D721Med (cell line): Measurements from ENCODE around the gene DAB1.

Experiments
- DNase-seq: peaks from one replicate; pipeline ENCODE4 v3.0.0; 2011; ENCODE audit warnings: low spot score; ENCODE audit not compliant: insufficient read length
- FAIRE-seq: peaks from 2 replicates; lab custom pipeline; 2011; peaks lifted over from hg19 to GRCh38; lab: Jason Lieb, UNC
- TF ChIP-seq, protein P1 (sequence below): IDR thresholded peaks from 2 replicates; pipeline ENCODE4 v1.5.1; 2012; ENCODE audit warnings: mild to moderate bottlenecking, control low read depth; ENCODE audit not compliant: insufficient read depth; ENCODE audit errors: missing control alignments

DAB1 gene

DNA sequence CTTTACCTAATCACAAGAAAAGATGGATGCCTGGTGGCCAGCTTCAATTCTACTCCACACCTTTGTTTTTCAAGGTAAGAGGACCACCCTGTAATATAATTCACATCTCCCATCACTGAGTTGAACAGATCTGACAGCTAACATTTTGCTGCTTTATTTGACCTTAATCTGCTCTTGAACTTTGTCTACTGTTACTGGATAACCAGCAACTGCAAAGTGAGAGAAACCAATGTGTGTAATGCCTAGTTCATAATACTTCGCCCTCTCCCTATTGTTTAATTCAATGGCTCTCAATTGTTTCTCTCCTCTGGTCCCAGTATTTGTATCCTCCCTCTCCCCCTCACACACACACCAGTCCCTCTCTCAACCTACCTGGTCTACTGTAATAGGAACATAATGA is 214.4 kb downstream of the DAB1 start:
- no peak for FAIRE-seq
- no peak for DNase-seq
- TF ChIP-seq, protein P1, sequence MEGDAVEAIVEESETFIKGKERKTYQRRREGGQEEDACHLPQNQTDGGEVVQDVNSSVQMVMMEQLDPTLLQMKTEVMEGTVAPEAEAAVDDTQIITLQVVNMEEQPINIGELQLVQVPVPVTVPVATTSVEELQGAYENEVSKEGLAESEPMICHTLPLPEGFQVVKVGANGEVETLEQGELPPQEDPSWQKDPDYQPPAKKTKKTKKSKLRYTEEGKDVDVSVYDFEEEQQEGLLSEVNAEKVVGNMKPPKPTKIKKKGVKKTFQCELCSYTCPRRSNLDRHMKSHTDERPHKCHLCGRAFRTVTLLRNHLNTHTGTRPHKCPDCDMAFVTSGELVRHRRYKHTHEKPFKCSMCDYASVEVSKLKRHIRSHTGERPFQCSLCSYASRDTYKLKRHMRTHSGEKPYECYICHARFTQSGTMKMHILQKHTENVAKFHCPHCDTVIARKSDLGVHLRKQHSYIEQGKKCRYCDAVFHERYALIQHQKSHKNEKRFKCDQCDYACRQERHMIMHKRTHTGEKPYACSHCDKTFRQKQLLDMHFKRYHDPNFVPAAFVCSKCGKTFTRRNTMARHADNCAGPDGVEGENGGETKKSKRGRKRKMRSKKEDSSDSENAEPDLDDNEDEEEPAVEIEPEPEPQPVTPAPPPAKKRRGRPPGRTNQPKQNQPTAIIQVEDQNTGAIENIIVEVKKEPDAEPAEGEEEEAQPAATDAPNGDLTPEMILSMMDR = no peak

DNA sequence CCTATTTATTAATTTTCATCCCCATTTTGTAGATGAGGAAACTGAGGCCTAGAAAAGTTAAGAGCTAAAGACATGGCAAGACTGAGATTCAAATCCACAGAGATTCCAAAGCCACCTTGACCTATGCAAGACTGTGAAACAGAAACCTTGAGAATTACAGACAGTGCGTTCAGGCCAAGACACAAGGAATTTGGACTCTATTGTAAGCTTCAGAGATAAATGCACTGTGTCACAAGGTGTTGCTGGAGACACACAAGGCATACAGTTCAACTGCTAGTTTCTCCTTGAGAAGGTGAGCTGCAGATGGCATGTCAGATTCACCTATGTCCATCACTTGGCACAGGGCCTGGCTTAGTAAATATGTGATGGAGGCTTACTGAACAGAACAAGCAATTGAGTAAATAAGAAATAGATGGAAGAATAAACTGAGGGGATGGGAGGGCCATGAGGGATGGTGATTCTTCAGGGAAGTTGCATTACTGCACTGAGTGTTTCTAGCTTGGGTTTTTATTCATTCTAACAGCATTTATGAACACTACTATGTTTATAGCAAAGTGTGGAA is 215.0 kb downstream of the DAB1 start:
- no peak for FAIRE-seq
- DNase-seq = no peak
- TF ChIP-seq, protein P1 = no peak

DNA sequence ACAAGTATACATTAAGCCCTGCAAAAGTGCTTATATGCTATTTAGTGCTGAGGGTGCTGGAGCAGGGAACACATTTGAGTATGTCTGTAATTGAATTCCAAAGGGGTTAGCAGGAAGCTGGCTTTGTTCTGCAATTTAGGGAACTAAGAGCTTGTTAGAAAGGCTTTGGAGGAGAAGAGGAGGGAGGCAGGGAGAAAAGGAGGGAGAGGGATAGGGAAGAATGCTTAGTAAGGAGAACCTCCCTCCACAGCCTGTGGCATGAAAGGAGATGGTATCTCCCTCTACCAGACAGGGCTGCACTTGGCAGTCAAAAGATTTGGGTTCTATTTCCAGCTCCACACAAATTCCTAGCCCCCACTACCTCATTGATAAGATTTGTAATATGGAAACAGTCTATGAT is 217.8 kb downstream of the DAB1 start:
- DNase-seq (no peak), FAIRE-seq (no peak)
- TF ChIP-seq, protein P1 = no peak

DNA sequence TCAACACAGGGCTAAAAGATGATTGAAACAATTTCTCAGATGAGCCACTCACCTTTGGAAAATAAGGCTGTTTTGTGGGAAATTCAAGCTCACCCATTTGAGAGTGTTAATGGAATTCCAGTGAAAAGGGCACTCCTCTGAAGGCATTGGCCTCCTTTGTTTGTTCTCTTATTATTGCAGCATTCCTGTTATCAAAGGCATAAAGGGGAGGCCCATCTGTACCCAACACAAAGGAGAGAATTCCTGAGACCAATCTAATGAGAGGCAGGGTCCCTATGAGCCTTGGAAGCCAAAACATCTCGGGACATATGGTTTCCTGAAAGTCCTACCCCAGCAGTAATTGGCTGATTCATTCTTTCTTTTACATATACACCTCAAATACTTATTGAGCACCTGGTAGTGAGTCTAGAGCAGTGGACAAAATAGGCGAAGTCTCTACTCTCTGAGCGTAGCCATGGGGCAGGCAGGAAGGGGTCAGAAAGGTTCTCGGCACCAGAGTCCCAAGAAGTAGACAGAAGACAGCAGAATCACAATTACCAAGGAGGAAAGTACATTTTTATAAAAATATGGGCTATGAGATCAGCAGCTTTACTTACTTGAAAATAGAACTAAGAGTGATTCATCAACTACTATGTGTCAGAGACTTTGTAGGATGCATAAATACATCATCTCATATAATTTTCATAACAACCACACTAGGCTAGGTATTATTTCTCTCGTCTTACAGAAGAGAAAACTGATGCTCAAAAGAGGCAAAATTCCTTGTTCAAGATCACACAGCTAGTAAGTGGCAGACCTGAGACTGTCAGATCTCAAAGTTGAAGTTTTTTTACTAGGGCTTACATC is 218.7 kb downstream of the DAB1 start:
- FAIRE-seq = no peak
- TF ChIP-seq, protein P1 = no peak
- no peak for DNase-seq

DNA sequence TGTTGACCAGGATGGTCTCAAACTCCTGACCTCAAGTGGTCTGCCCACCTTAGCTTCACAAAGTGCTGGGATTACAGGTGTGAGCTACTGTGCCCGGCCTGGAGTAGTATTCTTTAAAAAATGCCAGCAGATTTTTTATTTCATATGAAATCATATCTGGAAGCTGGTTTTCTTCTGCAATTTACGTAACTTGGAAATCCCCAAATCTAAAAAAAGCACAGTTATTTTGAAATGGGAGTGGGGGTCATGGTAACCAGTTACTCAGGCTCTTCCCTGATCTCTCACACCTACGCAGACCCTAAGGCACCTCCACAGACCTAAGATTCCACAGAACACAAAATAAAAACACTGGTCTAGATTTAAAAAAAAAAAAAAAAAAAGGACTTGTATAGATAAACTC is 219.8 kb downstream of the DAB1 start:
- FAIRE-seq (no peak), DNase-seq (no peak)
- TF ChIP-seq, protein P1 = no peak

DNA sequence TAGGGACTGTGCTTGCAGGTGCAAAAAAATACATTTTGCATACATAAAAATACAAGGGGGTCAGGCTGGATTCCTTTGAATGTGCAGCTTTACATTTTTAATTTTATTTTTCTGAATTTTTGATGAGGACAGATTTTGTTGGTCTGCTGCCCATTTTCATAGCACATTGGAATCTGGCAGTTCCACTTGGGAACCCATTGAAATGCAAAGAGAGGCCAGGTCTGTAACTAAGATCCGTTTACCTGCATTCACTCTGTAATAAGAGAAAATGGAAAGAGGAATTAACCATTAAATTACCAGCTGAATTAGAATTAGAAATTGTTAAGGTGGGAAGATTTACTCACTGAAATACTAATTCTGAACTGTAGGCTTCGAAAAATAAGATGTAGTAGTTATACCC is 221.6 kb downstream of the DAB1 start:
- TF ChIP-seq, protein P1 = no peak
- DNase-seq (no peak), FAIRE-seq (no peak)

DNA sequence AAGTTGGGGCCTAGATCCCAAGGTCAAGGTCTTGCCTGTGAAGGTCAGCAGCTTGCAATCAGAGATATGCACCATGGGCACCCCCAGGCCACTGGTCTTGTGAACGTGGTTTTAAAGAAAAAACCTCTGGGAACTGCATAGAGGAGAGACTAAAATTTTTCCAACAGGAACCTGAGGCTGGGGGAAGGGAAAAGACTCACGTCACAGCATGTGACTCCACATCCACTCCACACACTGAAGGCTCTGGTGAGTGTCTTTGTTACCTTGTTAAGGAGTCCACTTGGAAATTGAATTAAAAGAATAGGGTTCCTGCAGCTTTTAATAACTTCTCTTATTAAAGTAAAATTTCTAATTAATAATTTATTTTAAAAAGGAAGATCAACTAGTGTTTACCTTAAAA is 224.9 kb downstream of the DAB1 start:
- TF ChIP-seq, protein P1 = no peak
- FAIRE-seq (no peak), DNase-seq (no peak)
